SK-N-SH (cell line): ENCODE results near the gene IRF2BPL. TPM values are rescaled to one million over a fixed set of nuclear protein-coding genes. Genes with fewer than 3 reads are reported as not detected.

ENCODE experiments used
- CTCF ChIA-PET: fragments of 300-600, 350-600 bp; formaldehyde crosslinking; extraction: SDS; loops from one replicate; lab custom pipeline; 2021; lab: Yijun Ruan, JAX
- POLR2A ChIA-PET: fragments of 350-600 bp; sonication (Branson Sonifier 250); formaldehyde crosslinking; extraction: SDS; loops from one replicate; lab custom pipeline; 2020; ENCODE audit warnings: antibody characterized with exemption, inconsistent platforms; lab: Yijun Ruan, JAX
- DNase-seq: peaks from one replicate; pipeline ENCODE4 v3.0.0; 2012
- H2AFZ ChIP-seq: fragments of 200-600 bp; sonication (generic); 2 replicates; pipeline ENCODE4 v1.8.1; 2016; ENCODE audit warnings: antibody characterized with exemption, mild to moderate bottlenecking, low read depth
- H3F3A ChIP-seq: fragments of 200-600 bp; sonication (generic); replicated peaks from 2 replicates; pipeline ENCODE3; 2016; ENCODE audit warnings: antibody characterized with exemption, mild to moderate bottlenecking; ENCODE audit not compliant: insufficient read depth
- H3K27ac ChIP-seq, 2 experiments: fragments of 200-500 bp in 1 of 2; fragments of 200-600 bp in 1 of 2; sonication (Bioruptor generic) in 1 of 2; sonication (generic), shearing (Covaris generic) in 1 of 2; 2 replicates each; pipeline versions ENCODE4 v1.5.1 to v1.6.1; 2014 to 2016; ENCODE audit warnings: low read depth in 2 of 2, inconsistent platforms in 1 of 2, low read length in 1 of 2, mild to moderate bottlenecking in 1 of 2, mixed read lengths in 1 of 2
- H3K27me3 ChIP-seq: fragments of 200-600 bp; sonication (generic), shearing (Covaris generic); 2 replicates; pipeline ENCODE4 v1.6.1; 2016; ENCODE audit warnings: mixed run types; ENCODE audit not compliant: insufficient read depth
- H3K36me3 ChIP-seq, 2 experiments: fragments of 200-500 bp in 1 of 2; fragments of 200-600 bp in 1 of 2; sonication (Bioruptor generic) in 1 of 2; sonication (generic) in 1 of 2; replicated peaks in 1 of 2; 2 replicates each; pipeline versions ENCODE3 to v1.5.1; 2014 to 2016; ENCODE audit warnings: low read length in 1 of 2, mild to moderate bottlenecking in 1 of 2; ENCODE audit not compliant: insufficient read depth in 2 of 2, control insufficient read depth in 1 of 2
- H3K4me1 ChIP-seq, 2 experiments: fragments of 200-500 bp in 1 of 2; fragments of 200-600 bp in 1 of 2; sonication (Bioruptor generic) in 1 of 2; sonication (generic), shearing (Covaris generic) in 1 of 2; 2 replicates each; pipeline versions ENCODE4 v1.5.1 to v1.6.1; 2014 to 2016; ENCODE audit warnings: low read depth in 1 of 2, low read length in 1 of 2, mixed run types in 1 of 2; ENCODE audit not compliant: insufficient read depth in 2 of 2, control insufficient read depth in 1 of 2
- H3K4me2 ChIP-seq: fragments of 200-600 bp; sonication (generic), shearing (Covaris generic); 2 replicates; pipeline ENCODE4 v1.6.1; 2017; ENCODE audit warnings: mixed run types
- H3K4me3 ChIP-seq, 2 experiments: fragments of 200-500 bp in 1 of 2; fragments of 200-600 bp in 1 of 2; sonication (Bioruptor generic) in 1 of 2; sonication (generic), shearing (Covaris generic) in 1 of 2; 2 replicates each; pipeline versions ENCODE4 v1.5.1 to v1.8.1; 2014 to 2016; ENCODE audit warnings: low read depth in 2 of 2, inconsistent platforms in 1 of 2, low read length in 1 of 2, mild to moderate bottlenecking in 1 of 2, mixed read lengths in 1 of 2, moderate library complexity in 1 of 2
- H3K79me2 ChIP-seq: fragments of 200-600 bp; sonication (generic); 2 replicates; pipeline ENCODE4 v1.8.1; 2017; ENCODE audit warnings: mild to moderate bottlenecking; ENCODE audit not compliant: insufficient read depth
- H3K9ac ChIP-seq: fragments of 200-600 bp; sonication (generic); 2 replicates; pipeline ENCODE4 v1.6.1; 2017; ENCODE audit warnings: mixed run types
- H3K9me2 ChIP-seq: fragments of 200-600 bp; sonication (generic); 2 replicates; pipeline ENCODE4 v1.6.1; 2017; ENCODE audit warnings: mixed run types
- H3K9me3 ChIP-seq: fragments of 200-600 bp; sonication (generic); 2 replicates; pipeline ENCODE4 v1.6.1; 2017; ENCODE audit warnings: mixed run types, mild to moderate bottlenecking, moderate library complexity
- H4K20me1 ChIP-seq: fragments of 200-600 bp; sonication (generic); 2 replicates; pipeline ENCODE4 v1.6.1; 2017; ENCODE audit warnings: mild to moderate bottlenecking, mixed run types; ENCODE audit not compliant: insufficient read depth
- CHD2 ChIP-seq: fragments of 150-350 bp; IDR thresholded peaks from 2 replicates; pipeline ENCODE4 v1.6.1; 2018; ENCODE audit warnings: low read length; ENCODE audit not compliant: partially characterized antibody
- CTCF ChIP-seq: fragments of 200-600 bp; sonication (generic); IDR thresholded peaks from 2 replicates; pipeline ENCODE4 v1.6.1; 2017; ENCODE audit warnings: antibody characterized with exemption, mild to moderate bottlenecking, moderate library complexity
- EZH2phosphoT487 ChIP-seq: fragments of 200-600 bp; sonication (generic); IDR thresholded peaks from 2 replicates; pipeline ENCODE4 v1.6.1; 2017; ENCODE audit warnings: low read depth, mixed run types, mild to moderate bottlenecking, antibody characterized with exemption, moderate library complexity, borderline replicate concordance
- FOSL2 ChIP-seq: IDR thresholded peaks from 2 replicates; pipeline ENCODE4 v1.4.0; 2012; ENCODE audit warnings: low read depth, mild to moderate bottlenecking, moderate library complexity, borderline replicate concordance
- FOXJ3 ChIP-seq: sonication (generic); formaldehyde crosslinking; IDR thresholded peaks from 2 replicates; pipeline ENCODE4 v1.5.1; 2020; ENCODE audit warnings: mild to moderate bottlenecking, missing genetic modification reagents
- FOXM1 ChIP-seq: IDR thresholded peaks from 2 replicates; pipeline ENCODE4 v1.4.0; 2012; ENCODE audit warnings: low read depth, mild to moderate bottlenecking
- GABPA ChIP-seq: IDR thresholded peaks from 2 replicates; pipeline ENCODE4 v1.4.0; 2012; ENCODE audit warnings: low read depth, mild to moderate bottlenecking
- GATA2 ChIP-seq: sonication (generic); formaldehyde crosslinking; IDR thresholded peaks from 2 replicates; pipeline ENCODE4 v1.5.0; 2020; ENCODE audit warnings: mild to moderate bottlenecking, missing genetic modification reagents
- MAX ChIP-seq: IDR thresholded peaks from 2 replicates; pipeline ENCODE4 v1.4.0; 2012; ENCODE audit warnings: low read depth
- RAD21 ChIP-seq: IDR thresholded peaks from 2 replicates; pipeline ENCODE4 v1.6.1; 2012; ENCODE audit warnings: mild to moderate bottlenecking, low read length
- RCOR1 ChIP-seq: fragments of 150-350 bp; IDR thresholded peaks from 2 replicates; pipeline ENCODE4 v1.6.1; 2017; ENCODE audit warnings: antibody characterized with exemption, low read length
- REST ChIP-seq: IDR thresholded peaks from 2 replicates; pipeline ENCODE4 v1.6.1; 2012; ENCODE audit warnings: mild to moderate bottlenecking, low read depth, low read length, moderate library complexity
- RFX5 ChIP-seq: IDR thresholded peaks from 2 replicates; pipeline ENCODE4 v1.6.1; 2012; ENCODE audit warnings: mild to moderate bottlenecking, improper control_type of control experiment, low read length
- RXRA ChIP-seq: IDR thresholded peaks from 2 replicates; pipeline ENCODE4 v1.4.0; 2012; ENCODE audit warnings: low read depth, mild to moderate bottlenecking, borderline replicate concordance
- SIN3A ChIP-seq: IDR thresholded peaks from 2 replicates; pipeline ENCODE4 v1.6.1; 2012; ENCODE audit warnings: low read depth, mild to moderate bottlenecking, low read length, moderate library complexity, borderline replicate concordance
- SMC3 ChIP-seq: IDR thresholded peaks from 2 replicates; pipeline ENCODE4 v1.6.1; 2012; ENCODE audit warnings: low read depth, low read length, improper control_type of control experiment
- TCF12 ChIP-seq: IDR thresholded peaks from 2 replicates; pipeline ENCODE4 v1.4.0; 2012
- YY1 ChIP-seq: IDR thresholded peaks from 2 replicates; pipeline ENCODE4 v1.4.0; 2012; ENCODE audit warnings: low read depth, mild to moderate bottlenecking
- WGBS: methylation state at CpG from one replicate; pipeline ENCODE4 v1.1.6; 2017; ENCODE audit warnings: low lambda C conversion rate; 5-methylcytosine and 5-hydroxymethylcytosine counted together
- polyA plus RNA-seq, 3 experiments: library from polyadenylated mRNA; depleted of rRNA; stranded (reverse); fragments of >200 nt; gene quantifications; 2 replicates each; pipeline ENCODE4 v1.2.3, GENCODE V29; 2012

IRF2BPL gene
- polyA plus RNA-seq, 1 of the 3 experiments (the other 2 are of a cell fraction) = 17.1 TPM

- Histone ChIP-seq H3K4me3 (no peak overlapping the region), H3K4me1 (peaks cover 0 to 34% of the 10 kb centered on the region in 2 experiments; a peak in 1 of 4 replicates), H2AFZ (no peak overlapping the region), H3K9me2 (no peaks in the 10 kb centered on the region), H3F3A (no peaks in the 10 kb centered on the region), H3K9me3 (no peaks in the 10 kb centered on the region), H3K36me3 (no peaks in the 10 kb centered on the region), H4K20me1 (no peaks in the 10 kb centered on the region), H3K4me2 (no peak overlapping the region), H3K79me2 (no peaks in the 10 kb centered on the region), H3K27ac (no peak overlapping the region), H3K27me3 (no peaks in the 10 kb centered on the region), H3K9ac (no peak overlapping the region)
- ChIA-PET CTCF (interaction anchor here (0.6 to 2.4 kb wide), 7 partner anchors 10 to 1089 kb away, joined by 3 to 9 read pairs (median 4); no protein-coding TSS in a partner anchor), POLR2A (interaction anchor here (1.7 kb wide), 1 partner anchor 12 kb away, joined by 4 read pairs; no protein-coding TSS in a partner anchor)
- WGBS = 88% methylated on average over 1 of the region's 2 CpGs
- TF ChIP-seq TCF12 (no peak), EZH2phosphoT487 (no peak)
- no peak for DNase-seq
These were observed 31.9 kb downstream of the IRF2BPL start for GRCh38 chr14:76996563-76997146.

GRCh38 chr14:76995279-76996035 lies 33.1 kb downstream of the IRF2BPL start:
- no peaks in the 10 kb centered on the region for H3K9me3 ChIP-seq
- CTCF ChIA-PET = interaction anchor here (1.6 to 2.4 kb wide), 3 partner anchors 75 to 82 kb away, joined by 4 to 9 read pairs (median 5); no protein-coding TSS in a partner anchor
- 86% methylated on average over 4 of the region's 4 CpGs for WGBS

More at GRCh38 chr14:76995279-76996035, 33.1 kb downstream of the IRF2BPL start:
- H3K4me2 ChIP-seq = no peak overlapping the region
- POLR2A ChIA-PET = no interaction called here
- H3K4me3 ChIP-seq = no peak overlapping the region
- no peaks in the 10 kb centered on the region for H3K9me2 ChIP-seq
- H3K27me3 ChIP-seq = no peaks in the 10 kb centered on the region
- H3F3A ChIP-seq = no peaks in the 10 kb centered on the region
- no peak overlapping the region for H3K27ac ChIP-seq
- H3K9ac ChIP-seq = no peak overlapping the region
- H3K79me2 ChIP-seq = no peaks in the 10 kb centered on the region
- H3K4me1 ChIP-seq = peaks cover 0 to 30% of the 10 kb centered on the region in 2 experiments; a peak in 1 of 4 replicates
- no peak overlapping the region for H2AFZ ChIP-seq
- no peaks in the 10 kb centered on the region for H4K20me1 ChIP-seq
- no peaks in the 10 kb centered on the region for H3K36me3 ChIP-seq
- DNase-seq = no peak
- TF ChIP-seq TCF12 = no peak
- no peak for TF ChIP-seq SMC3
- no peak for TF ChIP-seq RAD21
- TF ChIP-seq GABPA = no peak
- no peak for TF ChIP-seq CTCF
- TF ChIP-seq SIN3A = no peak
- TF ChIP-seq RFX5 = no peak
- TF ChIP-seq FOXM1 = no peak
- no peak for TF ChIP-seq GATA2
- TF ChIP-seq CHD2 = no peak
- no peak for TF ChIP-seq MAX
- no peak for TF ChIP-seq FOXJ3
- no peak for TF ChIP-seq FOSL2
- no peak for TF ChIP-seq YY1
- no peak for TF ChIP-seq RCOR1
- no peak for TF ChIP-seq RXRA
- TF ChIP-seq REST = no peak
